Lung microvascular endothelial cell (primary cell): ENCODE data around the gene GSTM3. TPM values are rescaled to one million over a fixed set of nuclear protein-coding genes. Genes with fewer than 3 reads are reported as not detected.
A peak's percentile ranks its signal among the peaks of the same experiment; 100 is the strongest.
"Not testable (repeated sequence)": the region's sequence is repeated elsewhere in the genome, so short reads cannot be mapped to it uniquely, and the experiment has no call there.

Experiments
- DNase-seq, 2 donors: peaks; one replicate each; pipeline versions ENCODE4 v3.0.0 to v3.0.0-alpha.2; 2010; ENCODE audit warnings: low read depth in 2 of 2
- total RNA-seq: library from RNA; depleted of rRNA; stranded (reverse); fragments of >200 nt; gene quantifications from 2 replicates; pipeline ENCODE4 v1.2.1, GENCODE V29; 2014

GSTM3 gene
- total RNA-seq, 1 donor from 2014 or later = 36.3 TPM

GRCh38 chr1:109762039-109762585 lies 21.3 kb upstream of the GSTM3 start:
- no peak for DNase-seq

- DNase-seq = no peak
Measured at GRCh38 chr1:109761227-109762038, 20.6 kb upstream of the GSTM3 start.

- no peak for DNase-seq
Measured at GRCh38 chr1:109760581-109761226, 19.9 kb upstream of the GSTM3 start.

GRCh38 chr1:109759513-109760334 lies 18.9 kb upstream of the GSTM3 start:
- no peak for DNase-seq

- no peak for DNase-seq
Measured at GRCh38 chr1:109757936-109758786, 17.3 kb upstream of the GSTM3 start.

GRCh38 chr1:109756848-109757521 lies 16.1 kb upstream of the GSTM3 start:
- no peak for DNase-seq

- DNase-seq = not testable (repeated sequence)
Measured at GRCh38 chr1:109756325-109756724, 15.5 kb upstream of the GSTM3 start.

- DNase-seq = peak in 1 of 2 donors; percentile 63
Measured at GRCh38 chr1:109754738-109755137, 13.9 kb upstream of the GSTM3 start.

GRCh38 chr1:109751531-109752260 lies 10.9 kb upstream of the GSTM3 start:
- no peak for DNase-seq

GRCh38 chr1:109750920-109751319 lies 10.1 kb upstream of the GSTM3 start:
- DNase-seq = no peak

- no peak for DNase-seq
Measured at GRCh38 chr1:109750241-109750882, 9.5 kb upstream of the GSTM3 start.

- no peak for DNase-seq
Measured at GRCh38 chr1:109749221-109749620, 8.4 kb upstream of the GSTM3 start.

GRCh38 chr1:109748311-109748710 lies 7.5 kb upstream of the GSTM3 start:
- DNase-seq = not testable (repeated sequence)

GRCh38 chr1:109739738-109740614 lies 862 bp downstream of the GSTM3 start:
- DNase-seq = peak; percentile 75

GRCh38 chr1:109733236-109733870 lies 7.5 kb downstream of the GSTM3 start:
- DNase-seq = no peak

GRCh38 chr1:109732390-109732881 lies 8.4 kb downstream of the GSTM3 start:
- DNase-seq = no peak

- DNase-seq = no peak
Measured at GRCh38 chr1:109730666-109731065, 10.2 kb downstream of the GSTM3 start.
